ENCODE data around the gene PLET1. TPM values are rescaled to one million over a fixed set of nuclear protein-coding genes. Genes with fewer than 3 reads are reported as not detected.

PLET1 gene
- not detected in 2 replicates for total RNA-seq

- no peak for TF ChIP-seq CTCF (IDR thresholded peaks at IDR 0.05; ENCODE audit: insufficient read depth, low read length, poor library complexity, severe bottlenecking)
- H3K27me3 ChIP-seq (ENCODE audit: control insufficient read depth, insufficient read depth, low read length) = no peaks in the 10 kb centered on the region
- H3K4me3 ChIP-seq (ENCODE audit: low read depth, low read length) = no peak within 1 kb of the TSS
- H3K36me3 ChIP-seq (ENCODE audit: control insufficient read depth, insufficient read depth, low read length) = no peaks in the 10 kb centered on the region
- no peak for DNase-seq (ENCODE audit: low read depth)
Measured at GRCh38 chr11:112260490-112260889, at the start of gene PLET1. Gene PLET1 (minus strand): TSS chr11:112260860. CDS start chr11:112260589, 271 bp downstream.

GRCh38 chr11:112310419-112310818 is 49.8 kb upstream of the PLET1 start:
- no peak for TF ChIP-seq CTCF (IDR thresholded peaks at IDR 0.05; ENCODE audit: insufficient read depth, low read length, poor library complexity, severe bottlenecking)
- peaks cover 5% of the 10 kb centered on the region for H3K27me3 ChIP-seq (ENCODE audit: control insufficient read depth, insufficient read depth, low read length)
- no peak for DNase-seq (ENCODE audit: low read depth)
- no peaks in the 10 kb centered on the region for H3K36me3 ChIP-seq (ENCODE audit: control insufficient read depth, insufficient read depth, low read length)
- no peak overlapping the region for H3K4me3 ChIP-seq (ENCODE audit: low read depth, low read length)

- Histone ChIP-seq H3K36me3 (ENCODE audit: control insufficient read depth, insufficient read depth, low read length) (no peaks in the 10 kb centered on the region), H3K4me3 (ENCODE audit: low read depth, low read length) (no peak overlapping the region), H3K27me3 (ENCODE audit: control insufficient read depth, insufficient read depth, low read length) (peaks cover 5% of the 10 kb centered on the region)
- DNase-seq (ENCODE audit: low read depth) = no peak
- no peak for TF ChIP-seq CTCF (IDR thresholded peaks at IDR 0.05; ENCODE audit: insufficient read depth, low read length, poor library complexity, severe bottlenecking)
Measured at GRCh38 chr11:112308651-112309050, 48.0 kb upstream of the PLET1 start.

GRCh38 chr11:112307616-112308015 is 47.0 kb upstream of the PLET1 start:
- no peak for TF ChIP-seq CTCF (IDR thresholded peaks at IDR 0.05; ENCODE audit: insufficient read depth, low read length, poor library complexity, severe bottlenecking)
- Histone ChIP-seq H3K27me3 (ENCODE audit: control insufficient read depth, insufficient read depth, low read length) (peaks cover 5% of the 10 kb centered on the region), H3K36me3 (ENCODE audit: control insufficient read depth, insufficient read depth, low read length) (no peaks in the 10 kb centered on the region), H3K4me3 (ENCODE audit: low read depth, low read length) (no peak overlapping the region)
- DNase-seq (ENCODE audit: low read depth) = no peak

- no peak for TF ChIP-seq CTCF (IDR thresholded peaks at IDR 0.05; ENCODE audit: insufficient read depth, low read length, poor library complexity, severe bottlenecking)
- DNase-seq (ENCODE audit: low read depth) = no peak
- Histone ChIP-seq H3K4me3 (ENCODE audit: low read depth, low read length) (no peak overlapping the region), H3K27me3 (ENCODE audit: control insufficient read depth, insufficient read depth, low read length) (peaks cover 3% of the 10 kb centered on the region), H3K36me3 (ENCODE audit: control insufficient read depth, insufficient read depth, low read length) (no peaks in the 10 kb centered on the region)
Measured at GRCh38 chr11:112306230-112306629, 45.6 kb upstream of the PLET1 start.

GRCh38 chr11:112304914-112305313 is 44.3 kb upstream of the PLET1 start:
- Histone ChIP-seq H3K27me3 (ENCODE audit: control insufficient read depth, insufficient read depth, low read length) (no peaks in the 10 kb centered on the region), H3K4me3 (ENCODE audit: low read depth, low read length) (no peak overlapping the region), H3K36me3 (ENCODE audit: control insufficient read depth, insufficient read depth, low read length) (no peaks in the 10 kb centered on the region)
- no peak for DNase-seq (ENCODE audit: low read depth)
- no peak for TF ChIP-seq CTCF (IDR thresholded peaks at IDR 0.05; ENCODE audit: insufficient read depth, low read length, poor library complexity, severe bottlenecking)
